ENCODE measurements around the gene ZNF319. TPM values are rescaled to one million over a fixed set of nuclear protein-coding genes. Genes with fewer than 3 reads are reported as not detected.
"Not testable (repeated sequence)": the region's sequence is repeated elsewhere in the genome, so short reads cannot be mapped to it uniquely, and the experiment has no call there.

ZNF319 gene
- total RNA-seq, 1 donor from 2014 or later, result 2.4 TPM

DNA sequence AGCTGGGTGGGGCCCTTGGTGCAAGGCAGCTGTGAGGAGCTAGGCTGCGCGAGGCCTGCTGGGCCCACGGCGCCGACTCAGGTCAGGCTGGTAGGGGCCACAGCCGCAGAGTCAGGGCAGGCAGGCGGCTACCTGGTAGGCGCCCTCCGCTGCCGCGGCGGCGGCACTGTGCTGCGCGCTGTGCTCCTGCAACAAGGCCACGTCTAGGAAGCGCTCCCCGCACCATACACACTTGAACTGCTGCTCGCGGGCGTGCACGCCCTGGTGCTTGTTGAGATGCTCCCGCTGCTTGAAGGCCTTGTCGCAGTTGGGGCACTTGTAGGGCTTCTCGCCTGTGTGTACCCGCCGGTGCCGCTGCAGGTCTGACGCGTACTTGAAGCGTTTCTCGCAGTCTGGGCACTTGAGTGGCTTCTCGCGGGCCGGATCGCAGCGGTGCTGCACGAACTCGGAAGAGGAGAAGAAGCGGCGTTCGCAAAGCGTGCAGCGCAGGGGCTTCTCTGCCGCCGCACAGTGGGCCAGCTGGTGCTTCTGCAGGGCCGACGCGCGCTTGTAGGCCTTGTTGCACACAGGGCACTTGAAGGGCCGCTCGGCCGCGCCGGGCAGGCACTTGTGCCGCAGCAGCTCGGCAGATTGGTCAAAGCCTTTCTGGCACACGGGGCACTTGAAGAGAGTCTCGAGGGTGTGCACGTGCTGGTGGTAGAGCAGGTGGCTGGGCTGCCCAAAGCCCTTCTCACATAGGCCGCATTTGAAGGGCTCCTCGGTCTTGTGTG, 3.9 kb downstream of the ZNF319 start:
- no peak for DNase-seq

DNA sequence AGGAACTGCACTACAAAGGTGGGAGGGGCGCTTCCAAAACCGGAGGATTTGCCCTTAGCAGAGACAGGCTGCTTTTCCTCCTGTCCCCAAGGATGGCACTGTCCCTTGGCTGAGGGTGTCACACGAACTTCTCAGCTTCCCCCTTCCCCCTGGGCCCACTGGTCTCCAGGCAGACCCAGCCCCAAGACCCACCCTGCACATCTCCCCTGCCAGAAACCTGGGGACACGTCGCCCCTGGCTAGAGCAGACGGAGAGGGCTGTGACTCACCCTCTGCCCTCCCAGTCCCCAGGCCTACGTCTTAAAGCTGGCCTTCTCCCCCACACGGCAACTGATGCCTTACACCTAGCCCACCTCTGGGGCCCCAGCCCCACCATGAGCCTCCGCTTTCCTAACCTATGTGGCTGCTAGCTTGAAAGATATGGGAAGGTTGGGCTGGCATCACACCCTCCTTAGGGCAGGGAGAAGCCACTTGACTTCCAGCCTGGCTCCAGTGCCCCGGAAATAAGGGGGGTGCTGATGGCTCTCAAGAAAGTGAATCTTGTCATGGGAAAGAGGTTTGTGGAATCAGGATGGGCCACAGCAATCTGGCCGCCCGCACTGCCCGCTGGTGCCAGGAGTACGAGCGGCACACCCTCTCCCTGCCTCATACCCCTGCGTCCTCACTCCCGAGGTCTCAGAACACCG, 4.6 kb downstream of the ZNF319 start:
- no peak for DNase-seq

DNA sequence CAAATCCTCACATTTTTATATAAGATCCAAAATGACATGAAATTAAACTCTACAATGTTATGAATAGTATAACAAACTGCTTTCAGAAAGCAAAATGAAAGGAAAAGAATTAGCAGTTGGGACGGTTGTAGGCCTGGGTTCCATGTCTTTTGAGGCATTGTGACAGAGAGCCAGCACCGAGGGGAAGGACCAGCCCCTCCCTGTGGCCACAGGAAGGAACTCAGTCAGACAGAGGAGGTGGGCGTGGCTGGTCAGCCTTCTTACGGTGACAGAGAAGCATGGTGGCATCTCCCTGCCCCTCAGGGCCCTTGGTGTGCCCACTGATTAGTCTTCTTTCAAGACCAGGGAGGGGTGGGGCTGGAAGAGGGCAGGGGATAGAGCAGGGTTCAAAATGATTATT, 5.7 kb downstream of the ZNF319 start:
- DNase-seq, result no peak

DNA sequence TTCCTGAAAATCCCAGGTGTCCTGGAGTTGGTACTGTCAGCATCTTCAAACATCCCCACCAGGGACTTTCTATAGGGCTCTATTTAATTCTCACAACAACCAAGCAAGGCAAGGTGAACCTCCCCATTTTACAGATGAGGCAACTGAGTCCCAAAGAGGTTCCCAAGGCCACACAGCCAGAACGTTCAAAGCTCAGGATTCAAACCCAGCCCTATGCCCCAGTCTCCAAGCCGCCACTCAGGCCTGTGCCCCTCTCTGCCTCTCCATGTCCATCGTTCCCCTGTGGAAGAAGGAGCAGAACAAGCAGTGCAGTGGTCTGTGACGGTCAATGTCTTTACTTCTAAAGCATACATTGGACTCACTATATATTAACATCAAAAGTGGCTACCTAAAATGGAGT, 6.1 kb downstream of the ZNF319 start:
- no peak for DNase-seq

DNA sequence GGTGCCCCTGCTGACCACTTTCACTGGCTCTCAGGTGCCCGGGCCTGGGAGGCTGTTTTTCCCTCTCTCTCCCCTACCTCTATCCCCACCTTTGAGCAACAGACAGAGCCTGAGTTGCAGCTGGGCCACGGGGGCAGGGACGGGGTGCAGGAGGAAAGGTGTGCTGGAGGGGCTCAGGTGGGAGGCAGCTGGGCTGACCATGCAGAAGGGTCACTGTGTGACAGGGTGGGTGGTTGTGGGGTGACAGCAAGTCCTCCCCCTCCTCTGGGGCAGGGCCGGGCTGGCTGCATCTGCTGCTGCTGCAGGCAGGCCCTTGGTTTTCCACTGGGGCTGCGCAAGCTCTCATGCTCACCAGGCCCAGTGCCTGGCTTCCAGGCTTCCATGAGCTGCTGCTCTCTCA, 6.6 kb downstream of the ZNF319 start:
- DNase-seq, result no peak

DNA sequence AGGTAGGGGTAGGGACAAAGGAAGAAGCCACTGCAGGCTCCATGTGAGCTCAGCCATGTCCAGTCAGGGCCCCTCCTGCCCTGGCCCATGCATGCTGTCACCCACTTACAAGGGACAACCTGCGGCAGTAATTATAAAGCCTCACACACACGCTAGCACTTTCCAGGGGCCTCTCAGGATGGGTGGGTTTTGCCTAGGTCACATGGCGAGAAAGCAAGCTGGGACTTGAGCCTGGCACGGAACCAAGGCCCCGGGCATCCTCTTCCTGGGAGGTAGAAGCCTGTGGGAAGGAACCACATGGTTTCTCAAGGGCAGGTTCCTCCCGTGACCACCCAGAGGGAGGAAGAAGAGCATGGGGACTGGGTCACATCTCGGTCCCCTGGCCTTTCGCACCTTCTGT, 7.0 kb downstream of the ZNF319 start:
- no peak for DNase-seq

DNA sequence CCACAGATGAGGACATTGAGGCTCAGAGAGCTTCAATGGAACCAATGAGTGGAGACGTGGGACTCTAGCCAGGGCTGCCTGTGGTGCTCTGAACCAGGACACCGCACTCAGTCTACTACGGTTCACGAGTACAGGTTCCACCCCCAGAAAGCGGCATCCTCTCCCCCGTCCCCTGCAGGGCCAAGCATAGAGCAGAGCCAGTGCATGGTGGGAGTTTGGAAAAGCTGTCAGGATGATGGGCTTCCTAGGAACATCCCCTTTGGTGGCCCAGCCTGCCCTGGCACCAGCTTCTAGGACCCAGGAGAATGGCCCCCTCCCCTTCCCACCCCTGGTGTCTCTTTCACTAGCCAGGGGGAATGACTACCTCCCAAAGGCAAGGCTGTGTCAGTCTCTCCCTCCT, 8.4 kb downstream of the ZNF319 start:
- DNase-seq, result no peak

DNA sequence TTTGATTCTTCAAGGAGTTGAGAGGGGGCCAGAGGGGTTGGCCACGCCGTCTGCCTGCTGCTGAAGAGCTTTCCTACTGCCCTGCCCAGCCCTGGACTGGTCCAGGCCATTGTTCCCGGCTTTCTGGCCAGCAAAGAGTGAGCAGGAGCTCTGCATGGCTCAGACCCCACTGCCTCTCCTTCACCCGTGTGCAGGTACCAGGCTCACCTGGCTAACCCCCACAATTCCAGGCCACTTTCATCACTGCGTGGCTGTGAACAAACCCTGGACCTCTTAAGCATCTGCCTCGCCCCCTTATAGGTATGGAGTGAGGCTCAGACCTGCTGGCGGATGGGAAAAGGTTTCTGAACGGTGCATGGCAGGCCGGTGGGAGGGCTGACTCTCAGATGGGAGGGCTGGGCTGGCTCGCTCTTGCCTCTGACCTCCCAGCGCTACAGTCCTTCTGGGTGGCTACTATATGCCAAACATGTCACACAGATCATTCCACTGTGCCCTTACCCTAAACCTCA, 8.9 kb downstream of the ZNF319 start:
- no peak for DNase-seq

DNA sequence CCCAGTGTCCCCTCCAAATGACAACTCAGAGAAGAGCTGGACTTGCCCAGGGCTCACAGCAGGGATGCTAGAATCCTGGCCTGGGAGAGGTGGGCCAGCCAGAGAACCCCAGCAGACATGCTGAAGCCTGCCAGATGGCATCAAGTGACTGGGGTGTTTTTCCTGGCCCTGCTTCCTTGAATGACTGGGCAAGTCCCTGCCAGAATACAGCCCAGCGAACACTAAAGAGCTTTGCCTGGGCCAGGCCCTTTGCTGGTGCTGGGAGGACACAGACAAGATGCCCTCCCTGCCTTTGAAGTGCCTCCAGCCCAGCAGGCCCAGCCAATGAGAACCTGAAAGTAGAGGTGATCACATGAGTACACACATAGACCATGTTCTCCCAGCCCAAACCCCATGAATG, 11.5 kb downstream of the ZNF319 start:
- no peak for DNase-seq

DNA sequence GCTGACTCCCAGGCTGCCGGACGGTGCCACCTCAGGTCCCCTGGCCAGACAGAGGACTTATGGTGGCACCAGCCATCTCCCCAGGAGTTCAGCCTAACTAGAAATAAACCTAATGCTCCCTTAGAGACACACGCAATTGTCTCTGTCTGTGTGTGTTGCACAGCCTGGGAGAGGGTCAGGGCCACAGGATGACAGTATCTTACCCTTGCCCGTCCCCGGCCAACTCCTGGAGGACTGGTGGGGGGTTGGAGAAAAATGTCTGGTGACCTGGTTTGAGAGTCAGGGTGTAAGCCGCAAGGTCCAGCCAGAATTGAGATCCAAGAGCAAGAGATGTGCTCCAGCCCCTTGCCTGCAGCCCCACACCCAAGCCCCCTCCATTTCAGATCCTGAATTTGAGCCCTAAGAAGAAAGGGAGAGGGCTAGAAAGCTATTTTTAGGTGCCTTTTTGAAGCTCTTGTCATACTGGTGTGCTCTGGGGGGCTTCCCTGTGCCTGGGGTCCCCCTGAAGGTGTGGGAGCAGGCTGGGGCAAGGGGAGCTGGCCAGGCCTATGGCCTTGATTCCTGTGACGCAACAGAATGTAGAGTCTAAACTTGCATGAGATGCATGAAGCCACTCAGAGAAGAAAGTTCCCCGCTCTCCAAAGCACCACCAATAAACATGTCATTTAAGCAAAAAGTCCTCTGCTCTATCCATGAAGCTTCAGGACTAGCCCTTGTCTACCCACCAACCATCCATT, 12.9 kb downstream of the ZNF319 start:
- DNase-seq, result no peak

DNA sequence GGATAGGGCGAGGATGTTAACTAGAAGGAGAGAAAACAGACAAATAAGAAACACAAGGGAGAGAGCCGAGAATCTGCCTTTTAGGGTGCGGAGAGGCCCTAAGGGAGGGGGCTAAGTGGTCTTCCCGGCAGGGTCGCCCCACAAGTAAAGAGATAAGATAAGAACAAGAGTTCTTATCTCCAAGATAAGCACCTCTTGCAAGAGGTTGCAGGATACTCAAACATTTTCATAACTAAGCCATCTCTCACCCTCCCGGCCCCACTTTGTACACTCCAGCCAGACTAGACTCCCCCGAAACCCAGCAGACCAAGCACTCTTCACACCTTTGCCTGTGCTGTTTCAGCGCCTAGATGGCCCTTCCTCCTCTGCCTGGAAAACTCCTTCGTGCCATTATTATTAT, 14.3 kb downstream of the ZNF319 start:
- no peak for DNase-seq

DNA sequence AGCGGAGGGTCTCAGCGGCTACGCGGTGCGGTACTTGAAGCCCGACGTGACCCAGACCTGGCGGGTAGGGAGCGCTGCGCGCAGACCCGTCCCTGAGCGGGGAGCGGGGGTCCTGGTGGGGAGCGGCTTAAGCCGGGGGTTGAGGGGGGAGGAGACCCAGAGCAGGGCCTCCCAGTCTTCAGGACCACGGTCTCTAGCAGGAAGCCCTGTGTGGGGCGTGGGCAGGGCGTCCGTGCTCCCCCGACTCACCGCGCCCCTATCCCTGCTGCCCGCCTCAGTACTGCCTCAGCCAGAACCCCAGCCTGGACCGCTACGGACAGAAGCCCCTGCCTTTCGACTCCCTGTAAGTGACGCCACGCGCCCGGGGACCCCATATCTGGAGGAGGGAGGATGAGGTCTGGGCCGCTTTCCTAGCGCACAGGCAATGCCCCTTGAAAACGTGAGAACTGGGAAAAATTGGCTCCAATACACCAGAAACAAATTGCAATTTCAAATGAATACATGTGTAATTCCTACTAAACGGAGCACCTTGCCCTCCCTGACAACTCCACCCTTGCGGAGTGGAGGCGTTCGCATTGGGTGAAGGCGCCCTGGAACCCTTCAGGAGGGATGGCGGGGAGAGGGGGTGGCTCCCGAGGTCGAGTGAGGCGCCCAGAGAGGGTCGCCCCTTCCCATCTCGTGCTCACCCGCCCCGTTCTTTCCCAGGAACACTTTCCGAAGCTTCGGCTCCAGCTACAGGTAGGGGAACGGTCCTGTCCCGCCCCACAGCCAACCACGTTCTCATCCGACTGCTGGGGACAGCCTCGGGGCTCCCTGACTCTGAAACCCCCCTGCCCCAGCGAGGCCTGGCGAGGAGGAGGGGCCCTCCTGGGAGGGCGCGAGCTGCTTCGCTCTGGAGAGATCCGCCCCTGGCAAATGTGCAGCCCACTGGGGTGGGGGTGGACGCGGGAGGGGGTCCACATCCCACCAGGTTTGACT, 15.0 kb downstream of the ZNF319 start:
- no peak for DNase-seq

DNA sequence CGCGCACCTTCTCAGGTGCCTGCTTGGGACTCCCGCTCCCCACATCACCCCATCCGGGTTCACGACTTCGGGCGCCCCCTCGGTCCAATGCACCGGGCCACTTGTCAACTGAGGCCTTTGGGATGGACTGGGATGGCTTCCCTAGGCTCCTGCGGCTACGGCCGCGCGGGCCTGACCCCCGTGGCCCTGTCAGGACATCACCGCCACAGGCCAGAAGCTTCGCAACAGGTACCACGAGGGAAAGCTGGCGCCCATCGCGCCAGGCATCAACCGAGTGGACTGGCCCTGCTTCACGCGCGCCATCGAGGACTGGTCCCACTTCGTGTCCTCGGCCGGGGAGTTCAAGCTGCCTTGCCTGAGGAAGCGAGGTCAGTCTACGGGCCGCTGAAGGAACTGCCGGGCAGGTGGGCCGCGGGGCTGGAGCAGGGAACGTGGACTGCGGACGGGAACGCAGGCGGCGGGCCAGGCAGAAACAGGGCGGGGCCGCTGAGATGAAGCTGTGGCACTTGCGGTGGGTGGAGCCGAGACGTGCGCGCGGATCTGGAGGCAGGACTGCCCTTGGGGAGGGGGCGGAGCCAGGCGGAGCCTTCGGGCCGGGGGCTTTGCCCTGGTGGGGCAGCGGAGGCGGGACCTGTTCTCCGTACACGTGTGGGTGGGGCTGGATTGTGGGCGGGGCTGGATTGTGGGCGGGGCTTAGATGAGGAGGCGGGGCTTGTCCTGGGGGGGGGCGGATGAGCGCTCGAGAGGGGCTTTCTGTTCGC, 15.8 kb downstream of the ZNF319 start:
- DNase-seq, result peak; percentile 72

DNA sequence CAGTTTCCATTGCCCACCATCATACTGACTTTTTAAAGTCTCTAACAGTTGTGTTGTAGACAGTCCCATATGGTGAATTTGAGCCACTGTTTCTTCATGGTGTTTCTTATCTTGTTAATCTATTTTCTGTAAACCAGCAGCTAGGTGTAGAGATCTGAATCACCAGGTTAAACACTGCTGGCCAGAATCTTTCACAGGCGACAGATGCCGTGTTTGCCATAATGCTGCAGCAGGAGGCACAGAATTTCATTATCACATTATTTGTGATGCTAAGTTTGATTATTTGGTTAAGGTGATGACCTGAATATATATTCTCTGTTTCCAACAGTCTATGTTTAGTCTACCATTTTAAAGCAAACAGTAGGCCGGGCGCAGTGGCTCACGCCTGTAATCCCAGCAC, 18.1 kb downstream of the ZNF319 start:
- DNase-seq, result no peak

DNA sequence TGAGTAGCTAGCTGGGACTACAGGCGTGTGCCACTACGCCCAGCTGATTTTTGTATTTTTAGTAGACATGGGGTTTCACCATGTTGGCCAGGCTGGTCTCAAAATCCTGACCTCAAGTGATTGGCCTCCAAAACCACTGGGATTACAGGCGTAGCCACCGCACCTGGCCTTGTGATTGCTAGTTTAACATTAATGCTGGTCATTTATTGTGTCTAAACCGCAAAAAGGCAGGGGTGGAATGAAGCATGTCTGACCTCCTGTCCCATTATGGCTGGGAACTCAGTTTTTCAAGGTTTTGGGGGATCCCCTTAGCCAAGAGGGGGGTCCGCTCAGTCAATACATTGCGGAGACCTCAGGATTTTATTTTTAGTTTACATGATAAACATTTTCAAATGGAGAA, 18.8 kb downstream of the ZNF319 start:
- DNase-seq, result no peak

DNA sequence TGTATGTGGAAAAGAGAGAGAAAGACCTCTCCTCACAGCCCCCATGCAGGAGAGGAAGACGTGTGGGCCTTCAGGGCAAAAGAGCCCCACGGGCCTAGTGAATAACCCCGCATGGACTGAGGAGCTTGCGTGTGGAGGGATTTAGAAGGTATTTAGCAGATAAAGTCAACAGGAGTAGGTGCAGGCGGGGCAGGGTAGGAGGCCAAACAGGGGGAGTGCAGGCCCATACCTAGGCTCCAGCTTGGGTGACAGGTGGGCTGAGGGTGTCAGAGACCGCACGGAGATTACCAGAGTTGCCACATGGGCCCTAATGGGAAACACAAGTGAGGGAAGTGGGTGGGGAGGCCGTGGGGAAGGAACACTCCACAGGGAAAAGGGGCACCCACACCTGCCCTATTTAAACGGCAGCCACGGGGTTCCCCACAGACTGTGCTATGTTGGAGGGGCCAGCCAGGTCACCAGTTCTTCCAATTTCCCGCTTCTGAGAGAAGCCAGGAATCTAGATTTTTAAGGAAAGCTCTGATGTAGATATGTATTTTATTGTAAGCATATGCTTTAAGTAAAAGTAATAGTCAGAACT, 21.4 kb downstream of the ZNF319 start:
- DNase-seq, result no peak

DNA sequence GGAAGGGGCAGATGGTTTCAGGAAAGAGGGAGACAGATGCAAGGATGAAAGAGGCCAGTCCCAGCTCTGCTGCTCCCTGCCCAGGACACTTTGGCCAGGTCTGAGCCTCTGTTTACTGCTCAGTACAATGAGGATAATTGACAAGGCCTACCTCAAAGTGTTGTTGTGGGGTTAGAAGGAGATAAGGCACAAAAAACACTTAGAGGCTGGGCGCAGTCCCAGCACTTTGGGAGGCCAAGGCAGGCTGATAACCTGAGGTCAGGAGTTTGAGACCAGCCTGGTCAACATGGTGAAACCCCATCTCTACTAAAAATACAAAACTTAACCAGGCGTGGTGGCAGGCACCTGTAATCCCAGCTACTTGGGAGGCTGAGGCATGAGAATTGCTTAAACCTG, 22.4 kb downstream of the ZNF319 start:
- DNase-seq, result not testable (repeated sequence)

DNA sequence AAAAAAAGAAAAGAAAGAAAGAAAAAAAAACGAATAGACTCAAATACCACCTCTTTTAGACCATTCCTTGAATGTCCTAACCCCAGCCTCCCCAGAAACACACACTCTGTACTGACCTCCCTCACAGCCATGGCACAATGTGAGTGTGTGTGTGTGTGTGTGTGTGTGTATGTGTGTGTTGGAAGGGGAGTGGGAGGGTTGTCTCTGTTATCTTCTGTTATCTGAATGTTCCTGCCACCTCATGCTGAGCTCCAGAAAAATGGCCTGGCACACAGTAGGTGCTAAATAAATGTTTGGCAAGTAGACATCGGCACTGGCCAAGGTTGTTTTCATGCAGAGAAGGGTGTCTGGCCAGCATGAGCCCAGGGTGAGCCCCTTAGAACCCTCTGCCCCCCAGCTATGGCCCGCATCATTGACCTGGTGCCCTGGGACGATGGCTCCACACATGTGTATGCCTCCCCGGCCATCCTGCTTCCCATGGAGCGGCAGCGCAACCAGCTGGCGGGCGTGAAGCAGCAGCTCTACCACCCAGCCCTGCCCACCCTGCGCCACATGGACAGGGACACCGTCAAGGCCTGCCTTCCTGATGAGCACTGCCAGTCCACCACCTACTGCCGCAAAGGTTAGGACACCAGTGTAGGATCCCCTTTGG, 22.9 kb downstream of the ZNF319 start:
- DNase-seq, result no peak

DNA sequence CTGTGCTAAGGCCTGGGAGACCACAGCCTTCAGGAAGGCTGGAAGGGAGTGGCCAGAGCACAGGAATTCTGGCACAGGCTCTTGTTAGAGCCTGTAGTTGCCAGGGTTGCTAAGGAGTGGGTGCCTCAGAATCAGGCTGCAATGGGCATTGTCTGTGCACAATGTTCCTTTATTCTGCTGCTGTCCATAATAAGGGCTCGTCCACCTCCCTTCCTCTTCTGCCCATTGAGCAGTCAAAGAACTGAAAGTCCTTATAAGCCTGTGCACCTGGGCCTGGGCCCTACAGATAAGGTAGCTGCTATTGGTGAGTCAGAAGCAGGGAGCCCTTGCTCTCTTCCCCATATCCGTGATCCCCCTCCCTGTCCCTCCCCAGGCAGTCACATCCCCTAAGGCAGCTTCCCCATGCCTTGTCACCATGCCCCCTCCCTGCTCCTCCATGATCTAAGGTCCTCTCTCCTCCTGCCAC, 24.1 kb downstream of the ZNF319 start:
- no peak for DNase-seq

DNA sequence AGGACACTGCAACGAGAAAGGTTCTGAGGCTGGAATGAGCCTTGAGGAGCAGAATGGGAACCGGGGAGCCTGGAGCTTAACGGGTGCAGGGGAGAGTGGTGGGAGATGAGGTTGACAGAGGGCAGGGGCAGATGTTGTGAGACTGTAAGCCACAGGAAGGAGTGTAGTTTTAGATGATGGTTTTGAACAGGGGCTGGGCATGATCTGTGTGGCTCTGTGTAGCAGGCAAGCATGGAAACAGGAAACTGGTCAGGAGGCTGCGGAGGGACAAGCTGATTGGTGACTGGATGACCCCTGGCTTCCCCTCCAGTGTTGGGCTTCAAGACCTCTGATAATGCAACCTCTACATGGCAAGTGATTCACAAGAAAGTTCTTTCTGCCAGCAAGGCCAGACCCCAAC, 28.2 kb downstream of the ZNF319 start:
- no peak for DNase-seq

Measured in skin of body (tissue), 2 donors.